Duodenal mucosa (tissue), 2 donors: ENCODE data around the gene IP6K3.

Experiments used
- H3K27ac ChIP-seq: one replicate; pipeline ENCODE4 v1.7.0; 2013; ENCODE audit warnings: low read depth, low read length
- H3K27me3 ChIP-seq, 2 donors: one replicate each; pipeline ENCODE4 v1.7.0; 2013; ENCODE audit warnings: low read length in 2 of 2, control low read depth in 1 of 2; ENCODE audit not compliant: insufficient read depth in 2 of 2, control insufficient read depth in 1 of 2
- H3K36me3 ChIP-seq, 2 donors: one replicate each; pipeline ENCODE4 v1.7.0; 2013; ENCODE audit warnings: low read length in 2 of 2, control low read depth in 1 of 2; ENCODE audit not compliant: insufficient read depth in 2 of 2, control insufficient read depth in 1 of 2
- H3K4me1 ChIP-seq, 2 donors: one replicate each; pipeline ENCODE4 v1.7.0; 2013; ENCODE audit warnings: low read length in 2 of 2, control low read depth in 1 of 2; ENCODE audit not compliant: insufficient read depth in 2 of 2, control insufficient read depth in 1 of 2
- H3K4me3 ChIP-seq, 2 donors: one replicate each; pipeline ENCODE4 v1.7.0; 2013; ENCODE audit warnings: low read length in 2 of 2, low read depth in 1 of 2
- H3K9ac ChIP-seq, 2 donors: one replicate each; pipeline ENCODE4 v1.7.0; 2013; ENCODE audit warnings: low read length in 2 of 2, low read depth in 1 of 2
- H3K9me3 ChIP-seq, 2 donors: one replicate each; pipeline ENCODE4 v1.7.0; 2013; ENCODE audit warnings: low read length in 2 of 2, control low read depth in 1 of 2; ENCODE audit not compliant: control insufficient read depth in 1 of 2

Gene IP6K3

GRCh38 chr6:33761581-33761921, 14.8 kb upstream of the IP6K3 start:
- H3K9ac ChIP-seq, result no peak overlapping the region

GRCh38 chr6:33759887-33760629, 13.4 kb upstream of the IP6K3 start:
- H3K4me1 ChIP-seq, result peaks cover 7 to 12% of the 10 kb centered on the region in 2 donors
- H3K4me3 ChIP-seq, result no peak overlapping the region
- no peaks in the 10 kb centered on the region for H3K9me3 ChIP-seq
- H3K27me3 ChIP-seq, result no peaks in the 10 kb centered on the region
- no peaks in the 10 kb centered on the region for H3K36me3 ChIP-seq
- H3K9ac ChIP-seq, result no peak overlapping the region
- no peak overlapping the region for H3K27ac ChIP-seq

More at GRCh38 chr6:33761581-33761921, 14.8 kb upstream of the IP6K3 start:
- no peak overlapping the region for H3K4me3 ChIP-seq
- H3K27me3 ChIP-seq, result no peaks in the 10 kb centered on the region
- H3K9me3 ChIP-seq, result no peaks in the 10 kb centered on the region
- H3K27ac ChIP-seq, result no peak overlapping the region
- peaks cover 7 to 12% of the 10 kb centered on the region in 2 donors for H3K4me1 ChIP-seq
- H3K36me3 ChIP-seq, result no peaks in the 10 kb centered on the region

GRCh38 chr6:33758815-33759216, 12.1 kb upstream of the IP6K3 start:
- Histone ChIP-seq H3K9me3 (no peaks in the 10 kb centered on the region), H3K4me1 (peaks cover 7 to 12% of the 10 kb centered on the region in 2 donors), H3K36me3 (no peaks in the 10 kb centered on the region), H3K9ac (no peak overlapping the region), H3K27ac (no peak overlapping the region), H3K4me3 (no peak overlapping the region), H3K27me3 (no peaks in the 10 kb centered on the region)

GRCh38 chr6:33757906-33758305, 11.2 kb upstream of the IP6K3 start:
- no peak overlapping the region for H3K4me3 ChIP-seq
- no peaks in the 10 kb centered on the region for H3K9me3 ChIP-seq
- no peak overlapping the region for H3K27ac ChIP-seq

GRCh38 chr6:33757113-33757512, 10.4 kb upstream of the IP6K3 start:
- H3K27me3 ChIP-seq, result no peaks in the 10 kb centered on the region
- no peak overlapping the region for H3K4me3 ChIP-seq
- no peak overlapping the region for H3K9ac ChIP-seq
- no peak overlapping the region for H3K27ac ChIP-seq
- H3K9me3 ChIP-seq, result no peaks in the 10 kb centered on the region
- H3K36me3 ChIP-seq, result no peaks in the 10 kb centered on the region
- H3K4me1 ChIP-seq, result peaks cover 3 to 6% of the 10 kb centered on the region in 2 donors

More at GRCh38 chr6:33757906-33758305, 11.2 kb upstream of the IP6K3 start:
- peaks cover 7 to 12% of the 10 kb centered on the region in 2 donors for H3K4me1 ChIP-seq
- H3K36me3 ChIP-seq, result no peaks in the 10 kb centered on the region
- no peaks in the 10 kb centered on the region for H3K27me3 ChIP-seq
- no peak overlapping the region for H3K9ac ChIP-seq

- no peak overlapping the region for H3K27ac ChIP-seq
Measured at GRCh38 chr6:33756211-33756954, 9.7 kb upstream of the IP6K3 start.

GRCh38 chr6:33755070-33755869, 8.6 kb upstream of the IP6K3 start:
- Histone ChIP-seq H3K9ac (no peak overlapping the region), H3K36me3 (no peaks in the 10 kb centered on the region), H3K9me3 (no peaks in the 10 kb centered on the region), H3K4me3 (no peak overlapping the region), H3K27me3 (no peaks in the 10 kb centered on the region), H3K4me1 (no peaks in the 10 kb centered on the region), H3K27ac (no peak overlapping the region)

More at GRCh38 chr6:33756211-33756954, 9.7 kb upstream of the IP6K3 start:
- H3K9ac ChIP-seq, result no peak overlapping the region
- H3K4me3 ChIP-seq, result no peak overlapping the region
- H3K4me1 ChIP-seq, result no peaks in the 10 kb centered on the region
- H3K36me3 ChIP-seq, result no peaks in the 10 kb centered on the region
- H3K9me3 ChIP-seq, result no peaks in the 10 kb centered on the region
- H3K27me3 ChIP-seq, result no peaks in the 10 kb centered on the region

GRCh38 chr6:33754222-33754621, 7.5 kb upstream of the IP6K3 start:
- Histone ChIP-seq H3K4me3 (no peak overlapping the region), H3K4me1 (no peaks in the 10 kb centered on the region), H3K27ac (no peak overlapping the region), H3K9ac (no peak overlapping the region), H3K36me3 (no peaks in the 10 kb centered on the region), H3K27me3 (no peaks in the 10 kb centered on the region), H3K9me3 (no peaks in the 10 kb centered on the region)

- no peak overlapping the region for H3K4me3 ChIP-seq
- H3K9me3 ChIP-seq, result no peaks in the 10 kb centered on the region
- no peak overlapping the region for H3K27ac ChIP-seq
- H3K9ac ChIP-seq, result no peak overlapping the region
- H3K36me3 ChIP-seq, result no peaks in the 10 kb centered on the region
- no peaks in the 10 kb centered on the region for H3K27me3 ChIP-seq
- H3K4me1 ChIP-seq, result no peaks in the 10 kb centered on the region
Measured at GRCh38 chr6:33752646-33753015, 5.9 kb upstream of the IP6K3 start.
